ENCODE measurements around the gene HMX3.

Gene HMX3

GRCh38 chr10:123143825-123144168 lies 8.0 kb downstream of the HMX3 start:
- no peak for DNase-seq (ENCODE audit: low spot score)
- in situ Hi-C loops (cut with MboI; ENCODE audit: low pct_unique_long_range_greater_than_20kb, low sequenced_read_pairs, unreplicated experiment) = no loop called here
- no peak for TF ChIP-seq CTCF (IDR thresholded peaks at IDR 0.05; ENCODE audit: extremely low read depth, insufficient read depth, missing control alignments)

- peak; percentile 49 for DNase-seq (ENCODE audit: low spot score)
- in situ Hi-C loops (cut with MboI; ENCODE audit: low pct_unique_long_range_greater_than_20kb, low sequenced_read_pairs, unreplicated experiment) = no loop called here
- TF ChIP-seq CTCF (IDR thresholded peaks at IDR 0.05; ENCODE audit: extremely low read depth, insufficient read depth, missing control alignments) = peak; percentile 29
These were observed 9.1 kb downstream of the HMX3 start for GRCh38 chr10:123144697-123145541.

- in situ Hi-C loops (cut with MboI; ENCODE audit: low pct_unique_long_range_greater_than_20kb, low sequenced_read_pairs, unreplicated experiment) = no loop called here
- no peak for DNase-seq (ENCODE audit: low spot score)
- no peak for TF ChIP-seq CTCF (IDR thresholded peaks at IDR 0.05; ENCODE audit: extremely low read depth, insufficient read depth, missing control alignments)
These were observed 9.8 kb downstream of the HMX3 start for GRCh38 chr10:123145542-123146012.

GRCh38 chr10:123146013-123146893 lies 10.5 kb downstream of the HMX3 start:
- TF ChIP-seq CTCF (IDR thresholded peaks at IDR 0.05; ENCODE audit: extremely low read depth, insufficient read depth, missing control alignments) = no peak
- DNase-seq (ENCODE audit: low spot score) = peak; percentile 47
- in situ Hi-C loops (cut with MboI; ENCODE audit: low pct_unique_long_range_greater_than_20kb, low sequenced_read_pairs, unreplicated experiment) = no loop called here

- in situ Hi-C loops (cut with MboI; ENCODE audit: low pct_unique_long_range_greater_than_20kb, low sequenced_read_pairs, unreplicated experiment) = no loop called here
- no peak for TF ChIP-seq CTCF (IDR thresholded peaks at IDR 0.05; ENCODE audit: extremely low read depth, insufficient read depth, missing control alignments)
- peak; percentile 37 for DNase-seq (ENCODE audit: low spot score)
These were observed 11.3 kb downstream of the HMX3 start for GRCh38 chr10:123146894-123147634.

Measured in GM13977 (cell line).